Fibroblast of lung (primary cell): ENCODE results near the gene SLC20A1.

Experiments used
- CTCF ChIP-seq, 2 donors: IDR thresholded peaks in 1 of 2; conservative IDR thresholded peaks in 1 of 2; 1 replicate in 1 of 2; 2 replicates in 1 of 2; pipeline ENCODE4 v1.5.1; 2011 to 2012; ENCODE audit warnings: low read length in 2 of 2, control low read depth in 1 of 2, inconsistent platforms in 1 of 2, low read depth in 1 of 2, mild to moderate bottlenecking in 1 of 2
- EZH2 ChIP-seq: IDR thresholded peaks from 2 replicates; pipeline ENCODE4 v1.5.1; 2012; ENCODE audit warnings: low read length, control low read depth, mild to moderate bottlenecking; ENCODE audit errors: missing control alignments

- no peak for TF ChIP-seq EZH2
- no peak for TF ChIP-seq CTCF (conservative IDR thresholded peaks at IDR 0.05 in 1 of 2, IDR thresholded peaks at IDR 0.05 in 1 of 2; ENCODE audit: low read depth in 1 of 2, low read length in 2 of 2)
Observed at GRCh38 chr2:112618383-112618782, 27.4 kb upstream of the SLC20A1 start.
